AG10803 (cell line): Measurements from ENCODE around the gene CD4.
"Not testable (repeated sequence)": the region's sequence is repeated elsewhere in the genome, so short reads cannot be mapped to it uniquely, and the experiment has no call there.

Experiments used
- DNase-seq: peaks from one replicate; pipeline ENCODE4 v3.0.0; 2010; ENCODE audit warnings: low read depth
- H3K4me3 ChIP-seq: 2 replicates; pipeline ENCODE4 v1.5.1; 2011; ENCODE audit warnings: mild to moderate bottlenecking, low read length, control low read depth
- CTCF ChIP-seq: conservative IDR thresholded peaks from 2 replicates; pipeline ENCODE4 v1.5.1; 2011; ENCODE audit warnings: mild to moderate bottlenecking, low read length, control low read depth, inconsistent platforms

Gene CD4

GRCh38 chr12:6860942-6861341 lies 71.6 kb downstream of the CD4 start:
- DNase-seq = no peak
- H3K4me3 ChIP-seq = no peak overlapping the region
- no peak for TF ChIP-seq CTCF

GRCh38 chr12:6861391-6861790 lies 72.1 kb downstream of the CD4 start:
- no peak for TF ChIP-seq CTCF
- H3K4me3 ChIP-seq = no peak overlapping the region
- no peak for DNase-seq

- TF ChIP-seq CTCF = no peak
- no peak for DNase-seq
- H3K4me3 ChIP-seq = no peak overlapping the region
These were observed 73.7 kb downstream of the CD4 start for GRCh38 chr12:6863033-6863432.

- peak; percentile 45 for DNase-seq
- TF ChIP-seq CTCF = no peak
- H3K4me3 ChIP-seq = no peak overlapping the region
These were observed 74.4 kb downstream of the CD4 start for GRCh38 chr12:6863586-6864321.

GRCh38 chr12:6865307-6865706 lies 76.0 kb downstream of the CD4 start:
- not testable (repeated sequence) for DNase-seq, H3K4me3 ChIP-seq

GRCh38 chr12:6866163-6866919 lies 77.0 kb downstream of the CD4 start:
- H3K4me3 ChIP-seq = peak overlapping the region; percentile 94
- no peak for DNase-seq
- TF ChIP-seq CTCF = no peak

GRCh38 chr12:6866920-6867412 lies 77.6 kb downstream of the CD4 start:
- no peak for TF ChIP-seq CTCF
- DNase-seq = no peak
- H3K4me3 ChIP-seq = peak overlapping the region; percentile 94
